Measurements from ENCODE around the gene INTS1. TPM values are rescaled to one million over a fixed set of nuclear protein-coding genes. Genes with fewer than 3 reads are reported as not detected.

INTS1 gene
- total RNA-seq, 1 donor from 2014 or later, result 163 TPM

GRCh38 chr7:1513657-1514095, 9.5 kb upstream of the INTS1 start:
- no peak overlapping the region for H3K27ac Mint-ChIP-seq
- H3K36me3 Mint-ChIP-seq, result no peaks in the 10 kb centered on the region
- TF ChIP-seq, protein P1, sequence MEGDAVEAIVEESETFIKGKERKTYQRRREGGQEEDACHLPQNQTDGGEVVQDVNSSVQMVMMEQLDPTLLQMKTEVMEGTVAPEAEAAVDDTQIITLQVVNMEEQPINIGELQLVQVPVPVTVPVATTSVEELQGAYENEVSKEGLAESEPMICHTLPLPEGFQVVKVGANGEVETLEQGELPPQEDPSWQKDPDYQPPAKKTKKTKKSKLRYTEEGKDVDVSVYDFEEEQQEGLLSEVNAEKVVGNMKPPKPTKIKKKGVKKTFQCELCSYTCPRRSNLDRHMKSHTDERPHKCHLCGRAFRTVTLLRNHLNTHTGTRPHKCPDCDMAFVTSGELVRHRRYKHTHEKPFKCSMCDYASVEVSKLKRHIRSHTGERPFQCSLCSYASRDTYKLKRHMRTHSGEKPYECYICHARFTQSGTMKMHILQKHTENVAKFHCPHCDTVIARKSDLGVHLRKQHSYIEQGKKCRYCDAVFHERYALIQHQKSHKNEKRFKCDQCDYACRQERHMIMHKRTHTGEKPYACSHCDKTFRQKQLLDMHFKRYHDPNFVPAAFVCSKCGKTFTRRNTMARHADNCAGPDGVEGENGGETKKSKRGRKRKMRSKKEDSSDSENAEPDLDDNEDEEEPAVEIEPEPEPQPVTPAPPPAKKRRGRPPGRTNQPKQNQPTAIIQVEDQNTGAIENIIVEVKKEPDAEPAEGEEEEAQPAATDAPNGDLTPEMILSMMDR (IDR thresholded peaks at IDR 0.05; ENCODE audit: unreplicated experiment), result no peak
- H3K9me3 Mint-ChIP-seq, result no peaks in the 10 kb centered on the region
- H3K4me1 Mint-ChIP-seq, result no peaks in the 10 kb centered on the region
- no peak overlapping the region for H3K4me3 Mint-ChIP-seq
- DNase-seq (ENCODE audit: low spot score in 2 of 2, unreplicated experiment in 2 of 2), result no peak
- no peaks in the 10 kb centered on the region for H3K27me3 Mint-ChIP-seq (ENCODE audit: low read depth)

GRCh38 chr7:1512781-1513656, 8.8 kb upstream of the INTS1 start:
- TF ChIP-seq, protein P1 (IDR thresholded peaks at IDR 0.05; ENCODE audit: unreplicated experiment), result no peak
- Mint-ChIP-seq H3K4me1 (no peaks in the 10 kb centered on the region), H3K36me3 (no peaks in the 10 kb centered on the region), H3K9me3 (no peaks in the 10 kb centered on the region), H3K27me3 (ENCODE audit: low read depth) (no peaks in the 10 kb centered on the region), H3K4me3 (no peak overlapping the region), H3K27ac (no peak overlapping the region)
- DNase-seq (ENCODE audit: low spot score in 2 of 2, unreplicated experiment in 2 of 2), result no peak

GRCh38 chr7:1511444-1512422, 7.5 kb upstream of the INTS1 start:
- no peak for DNase-seq (ENCODE audit: low spot score in 2 of 2, unreplicated experiment in 2 of 2)
- H3K27me3 Mint-ChIP-seq (ENCODE audit: low read depth), result no peaks in the 10 kb centered on the region

DNA sequence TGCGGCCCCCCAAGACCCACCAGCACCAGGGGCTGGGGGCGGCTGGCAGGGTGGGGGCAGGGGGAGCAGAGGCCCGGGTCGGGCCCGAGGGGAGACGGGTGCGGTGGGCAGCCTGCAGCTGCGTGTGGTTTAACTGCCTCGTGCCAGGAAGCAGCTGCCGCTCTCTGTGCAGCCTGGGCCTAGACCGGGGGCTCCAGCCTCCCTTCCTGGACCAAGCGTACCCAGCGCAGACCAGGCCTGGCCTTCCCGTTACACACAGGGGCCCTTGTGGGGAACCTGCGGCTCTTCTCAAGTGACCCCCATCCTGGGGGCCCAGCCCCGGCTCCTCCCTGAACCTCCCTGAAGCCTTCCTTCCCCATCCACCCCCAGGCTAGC, 6.6 kb upstream of the INTS1 start:
- Mint-ChIP-seq H3K4me3 (no peak overlapping the region), H3K9me3 (no peaks in the 10 kb centered on the region), H3K27ac (no peak overlapping the region), H3K27me3 (ENCODE audit: low read depth) (no peaks in the 10 kb centered on the region), H3K4me1 (peaks cover 6% of the 10 kb centered on the region), H3K36me3 (no peaks in the 10 kb centered on the region)
- no peak for DNase-seq (ENCODE audit: low spot score in 2 of 2, unreplicated experiment in 2 of 2)
- TF ChIP-seq, protein P1 (IDR thresholded peaks at IDR 0.05; ENCODE audit: unreplicated experiment), result no peak

More at GRCh38 chr7:1511444-1512422, 7.5 kb upstream of the INTS1 start:
- Mint-ChIP-seq H3K4me3 (no peak overlapping the region), H3K9me3 (no peaks in the 10 kb centered on the region), H3K36me3 (no peaks in the 10 kb centered on the region), H3K27ac (no peak overlapping the region), H3K4me1 (peaks cover 4% of the 10 kb centered on the region)
- TF ChIP-seq, protein P1 (IDR thresholded peaks at IDR 0.05; ENCODE audit: unreplicated experiment), result no peak

DNA sequence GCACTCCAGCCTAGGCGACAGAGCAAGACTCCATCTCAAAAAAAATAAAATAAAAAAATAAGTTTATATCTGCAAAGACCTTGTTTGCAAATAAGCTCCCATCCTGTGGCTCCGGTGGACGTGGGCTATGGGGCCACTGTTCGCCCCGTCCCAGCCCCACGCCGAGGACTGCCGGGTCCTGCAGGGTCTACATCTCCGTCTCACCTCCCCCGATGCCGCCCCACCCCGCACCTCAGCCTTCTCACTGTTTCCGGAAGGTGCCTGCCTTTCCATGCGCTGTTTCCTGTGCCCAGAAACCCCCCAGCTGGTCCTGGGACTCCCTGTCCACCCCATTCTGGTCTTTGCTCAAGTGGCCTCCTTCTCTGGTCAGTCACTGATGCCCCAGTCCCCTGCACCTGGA, 5.0 kb upstream of the INTS1 start:
- Mint-ChIP-seq H3K4me3 (no peak overlapping the region), H3K27me3 (ENCODE audit: low read depth) (no peaks in the 10 kb centered on the region), H3K4me1 (peaks cover 9% of the 10 kb centered on the region), H3K27ac (no peak overlapping the region), H3K36me3 (no peaks in the 10 kb centered on the region), H3K9me3 (no peaks in the 10 kb centered on the region)
- TF ChIP-seq, protein P1 (IDR thresholded peaks at IDR 0.05; ENCODE audit: unreplicated experiment), result no peak
- DNase-seq (ENCODE audit: low spot score in 2 of 2, unreplicated experiment in 2 of 2), result no peak
